Prostate gland (tissue), 2 donors: ENCODE results near the gene ZEB2.

Experiments
- CTCF ChIP-seq, 4 experiments: fragments of 200-600 bp in 2 of 4; fragments of 450-650 bp in 2 of 4; sonication (generic) in 2 of 4; IDR thresholded peaks; 1 replicate in 3 of 4; 2 replicates in 1 of 4; pipeline ENCODE4 v1.5.1; 2016 to 2019; ENCODE audit warnings: antibody characterized with exemption in 4 of 4, mild to moderate bottlenecking in 2 of 4, moderate library complexity in 2 of 4
- POLR2A ChIP-seq: fragments of 450-650 bp; IDR thresholded peaks from one replicate; pipeline ENCODE4 v1.6.1; 2016; ENCODE audit warnings: antibody characterized with exemption, mild to moderate bottlenecking

- TF ChIP-seq CTCF (IDR thresholded peaks at IDR 0.05) (no peak), POLR2A (no peak)
Observed at GRCh38 chr2:144501627-144502026, 18.3 kb downstream of the ZEB2 start.
